Neural crest cell (in vitro differentiated cells): ENCODE results near the gene MTA1. TPM values are rescaled to one million over a fixed set of nuclear protein-coding genes. Genes with fewer than 3 reads are reported as not detected.

Experiments used
- DNase-seq: peaks from one replicate; pipeline ENCODE4 v3.0.0; 2021; ENCODE audit warnings: low read depth, mixed read lengths, low spot score
- H3K27ac Mint-ChIP-seq: one replicate; pipeline ENCODE4 v1.8.0; 2021; ENCODE audit warnings: mild to moderate bottlenecking, mixed read lengths; ENCODE audit not compliant: unreplicated experiment
- H3K27me3 Mint-ChIP-seq: 2 replicates; pipeline ENCODE4 v1.8.0; 2021; ENCODE audit warnings: low read depth, mild to moderate bottlenecking, mixed read lengths
- H3K36me3 Mint-ChIP-seq: 2 replicates; pipeline ENCODE4 v1.8.0; 2021; ENCODE audit warnings: low read depth, mild to moderate bottlenecking, mixed read lengths
- H3K4me1 Mint-ChIP-seq: 2 replicates; pipeline ENCODE4 v1.8.0; 2021; ENCODE audit warnings: mixed read lengths
- H3K4me3 Mint-ChIP-seq: one replicate; pipeline ENCODE4 v1.8.0; 2021; ENCODE audit warnings: mild to moderate bottlenecking, mixed read lengths
- H3K9me3 Mint-ChIP-seq: 2 replicates; pipeline ENCODE4 v1.8.0; 2021; ENCODE audit warnings: mixed read lengths
- CTCF ChIP-seq: fragments of 200-600 bp; sonication (generic); conservative IDR thresholded peaks from 2 replicates; pipeline ENCODE4 v1.5.0; 2021; ENCODE audit warnings: antibody characterized with exemption, mild to moderate bottlenecking
- total RNA-seq: library from RNA; stranded (reverse); gene quantifications from 2 replicates; pipeline ENCODE4 v1.2.1, GENCODE V29; 2021

The MTA1 gene
- total RNA-seq, 1 donor from 2014 or later, result 246 TPM

DNA sequence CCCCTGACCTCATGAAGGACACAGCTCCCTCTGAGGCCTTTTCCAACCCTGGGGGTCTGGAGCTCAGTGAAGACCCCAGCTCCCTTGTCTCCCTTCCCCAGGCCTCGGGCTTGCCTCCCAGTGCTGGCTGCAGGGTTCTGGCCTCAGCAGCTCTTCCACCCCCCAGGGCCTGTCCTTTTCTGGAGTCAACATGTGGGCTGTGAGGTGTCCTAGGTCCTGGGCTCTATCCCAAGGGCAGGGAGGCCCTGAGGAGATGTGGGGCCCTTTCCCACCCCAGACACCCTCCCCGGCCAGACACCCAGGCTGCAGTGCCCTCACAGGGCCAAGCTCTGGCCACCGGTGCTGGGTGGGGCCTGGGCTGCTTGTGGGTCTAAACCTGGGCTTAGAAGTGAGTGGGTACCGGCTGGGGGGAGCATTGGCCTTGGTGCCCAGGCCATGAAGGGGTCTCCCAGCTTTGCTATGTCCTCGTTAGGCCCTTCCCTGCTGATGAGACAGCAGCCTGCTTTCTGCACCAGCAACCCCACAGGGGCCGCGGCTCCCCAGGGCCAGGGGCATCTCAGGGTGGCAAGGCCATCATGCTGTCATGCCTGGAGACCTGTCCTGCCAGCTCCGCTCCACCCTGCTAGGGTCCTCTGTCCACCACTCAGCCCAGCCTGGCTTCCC lies 52.3 kb downstream of the MTA1 start:
- H3K36me3 Mint-ChIP-seq, result no peaks in the 10 kb centered on the region
- peaks cover 4% of the 10 kb centered on the region for H3K27me3 Mint-ChIP-seq

DNA sequence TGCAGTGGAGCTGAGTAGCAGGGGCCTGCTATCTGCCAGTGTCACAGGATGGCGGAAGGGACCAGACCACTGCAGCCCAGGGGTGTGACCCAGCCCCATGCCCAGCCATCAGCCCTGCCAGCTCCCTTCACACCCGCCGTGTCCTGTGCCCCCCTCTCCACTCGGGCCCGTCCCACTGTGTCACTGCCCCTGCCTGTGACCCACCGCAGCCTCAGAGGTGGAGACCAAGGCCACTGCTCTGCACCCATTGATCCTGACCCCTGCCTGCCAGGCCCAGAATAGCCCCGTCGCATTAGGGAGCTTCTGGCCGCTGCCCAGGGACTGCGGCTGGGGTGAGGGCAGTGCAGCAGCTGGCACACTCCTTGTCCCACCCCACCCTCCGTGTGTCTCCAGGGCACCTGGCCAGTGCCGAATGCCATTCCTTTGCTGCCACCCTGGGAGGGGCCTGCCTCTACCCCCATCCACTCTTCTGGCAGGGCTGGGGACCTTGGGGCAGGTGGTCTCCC lies 52.9 kb downstream of the MTA1 start:
- no peaks in the 10 kb centered on the region for H3K36me3 Mint-ChIP-seq
- H3K4me3 Mint-ChIP-seq, result peak overlapping the region; percentile 44
- no peak overlapping the region for H3K27ac Mint-ChIP-seq
- peaks cover 9% of the 10 kb centered on the region for H3K27me3 Mint-ChIP-seq
- no peaks in the 10 kb centered on the region for H3K9me3 Mint-ChIP-seq
- H3K4me1 Mint-ChIP-seq, result no peaks in the 10 kb centered on the region
- no peak for TF ChIP-seq CTCF
- no peak for DNase-seq

More for the DNA sequence above, 52.3 kb downstream of the MTA1 start:
- Mint-ChIP-seq H3K9me3 (no peaks in the 10 kb centered on the region), H3K4me3 (peak overlapping the region; percentile 44), H3K27ac (no peak overlapping the region), H3K4me1 (no peaks in the 10 kb centered on the region)
- DNase-seq, result no peak
- TF ChIP-seq CTCF, result no peak

GRCh38 chr14:105473033-105473676 lies 53.5 kb downstream of the MTA1 start:
- peaks cover 9% of the 10 kb centered on the region for H3K27me3 Mint-ChIP-seq
- H3K4me3 Mint-ChIP-seq, result peak overlapping the region; percentile 64
- no peaks in the 10 kb centered on the region for H3K9me3 Mint-ChIP-seq
- no peak for TF ChIP-seq CTCF
- DNase-seq, result no peak
- H3K4me1 Mint-ChIP-seq, result no peaks in the 10 kb centered on the region
- no peak overlapping the region for H3K27ac Mint-ChIP-seq
- H3K36me3 Mint-ChIP-seq, result no peaks in the 10 kb centered on the region

- H3K9me3 Mint-ChIP-seq, result no peaks in the 10 kb centered on the region
- no peaks in the 10 kb centered on the region for H3K4me1 Mint-ChIP-seq
- peak overlapping the region; percentile 83 for H3K4me3 Mint-ChIP-seq
- TF ChIP-seq CTCF, result no peak
- peak overlapping the region; percentile 50 for H3K27ac Mint-ChIP-seq
- peaks cover 9% of the 10 kb centered on the region for H3K27me3 Mint-ChIP-seq
- no peaks in the 10 kb centered on the region for H3K36me3 Mint-ChIP-seq
- DNase-seq, result peak; percentile 94
Measured at GRCh38 chr14:105473677-105474482, 54.3 kb downstream of the MTA1 start.

DNA sequence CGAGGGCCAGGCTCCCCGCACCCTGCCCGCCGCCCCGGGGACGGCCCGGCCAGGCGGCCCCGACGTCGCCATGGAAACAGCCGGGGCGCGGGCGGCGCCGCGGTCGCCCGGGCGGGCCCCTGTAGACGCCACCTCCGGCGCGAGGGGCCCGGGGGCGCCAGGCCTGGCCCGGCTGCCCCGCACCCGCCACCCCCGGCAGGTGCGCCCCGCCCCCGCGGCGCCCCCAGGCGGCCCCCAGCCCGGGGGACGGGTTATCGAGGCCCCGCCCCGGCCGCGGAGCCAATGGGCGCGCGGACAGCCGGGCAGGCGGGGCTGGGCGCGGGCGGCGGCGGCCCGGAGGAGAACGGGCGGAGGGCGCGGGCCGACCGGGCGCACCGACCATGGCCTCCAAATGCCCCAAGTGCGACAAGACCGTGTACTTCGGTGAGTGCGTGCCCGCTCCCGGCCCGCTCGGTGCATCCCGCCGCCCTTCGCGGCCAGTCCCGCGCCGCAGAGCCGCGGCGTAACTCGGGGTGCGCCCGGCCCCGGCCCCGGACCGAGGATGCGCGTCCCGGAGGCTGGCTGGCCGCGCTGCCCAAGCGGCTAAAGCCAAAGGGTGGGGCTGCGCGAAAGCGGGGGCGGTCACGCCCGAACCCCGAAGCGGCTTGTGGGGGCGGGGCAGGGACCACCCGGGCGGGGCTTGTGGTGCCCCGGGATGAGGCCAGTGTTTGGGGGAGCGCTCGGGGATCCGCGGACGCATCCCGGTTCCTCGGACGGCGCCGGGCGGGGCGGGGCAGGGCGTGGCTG lies 55.0 kb downstream of the MTA1 start, which contains the start of gene CRIP2:
Gene CRIP2, plus strand, starts transcription at position 339 of the 786 bp plus-strand sequence. Its CDS starts 42 bp downstream, at position 381.
- no peaks in the 10 kb centered on the region for H3K9me3 Mint-ChIP-seq
- H3K36me3 Mint-ChIP-seq, result no peaks in the 10 kb centered on the region
- DNase-seq, result no peak
- peaks cover 16% of the 10 kb centered on the region for H3K27me3 Mint-ChIP-seq
- H3K4me1 Mint-ChIP-seq, result no peaks in the 10 kb centered on the region
- H3K4me3 Mint-ChIP-seq, result peak within 1 kb of the TSS; percentile 83
- peak within 1 kb of the TSS; percentile 71 for H3K27ac Mint-ChIP-seq
- no peak for TF ChIP-seq CTCF
